PC-3 (cell line): ENCODE data around the gene CASQ2. TPM values are rescaled to one million over a fixed set of nuclear protein-coding genes. Genes with fewer than 3 reads are reported as not detected.

Experiments
- ATAC-seq: fragments of 200-7000 bp; cut with Tn5 transposase; 2 replicates; pipeline ENCODE4 v1.9.1; 2020; ENCODE audit warnings: mild to moderate bottlenecking, moderate library complexity
- BruUV-seq: library from RNA; stranded (reverse); fragments of 400-500 nt; replicated peaks from 2 replicates; lab custom pipeline; 2021; lab: Mats Ljungman, UMichigan
- CTCF ChIA-PET: fragments of 300-600 bp; sonication (Branson Sonifier 250); formaldehyde crosslinking; loops from one replicate; lab custom pipeline; 2022; ENCODE audit warnings: antibody characterized with exemption; lab: Charles Lee
- POLR2A ChIA-PET: fragments of 300-600 bp; sonication (Branson Sonifier 250); formaldehyde crosslinking; loops from one replicate; lab custom pipeline; 2022; ENCODE audit warnings: antibody characterized with exemption; ENCODE audit not compliant: unreplicated experiment; lab: Charles Lee
- DNase-seq: peaks from one replicate; pipeline ENCODE4 v3.0.0-alpha.2; 2015
- H2AFZ ChIP-seq: fragments of 300-600 bp; sonication (generic); 2 replicates; pipeline ENCODE4 v1.6.0; 2016; ENCODE audit warnings: antibody characterized with exemption, low read length
- H3F3A ChIP-seq: fragments of 300-600 bp; sonication (generic); one replicate; pipeline ENCODE4 v1.6.0; 2017; ENCODE audit warnings: antibody characterized with exemption, low read length, control low read depth, mild to moderate bottlenecking; ENCODE audit not compliant: unreplicated experiment
- H3K27ac ChIP-seq: fragments of 300-600 bp; sonication (generic); 2 replicates; pipeline ENCODE4 v1.5.1; 2016; ENCODE audit warnings: mild to moderate bottlenecking, low read length
- H3K27me3 ChIP-seq: fragments of 300-600 bp; sonication (generic); 2 replicates; pipeline ENCODE4 v1.6.1; 2016; ENCODE audit warnings: low read length, mixed read lengths
- H3K36me3 ChIP-seq: fragments of 300-600 bp; sonication (generic); 2 replicates; pipeline ENCODE4 v1.6.1; 2016; ENCODE audit warnings: low read depth, mixed run types, low read length, mixed read lengths
- H3K4me1 ChIP-seq: fragments of 300-600 bp; sonication (generic); 2 replicates; pipeline ENCODE4 v1.5.1; 2016; ENCODE audit warnings: low read length; ENCODE audit not compliant: insufficient read depth
- H3K4me2 ChIP-seq: fragments of 300-600 bp; sonication (generic); 2 replicates; pipeline ENCODE4 v1.6.0; 2016; ENCODE audit warnings: low read length
- H3K4me3 ChIP-seq: fragments of 300-600 bp; sonication (generic); 2 replicates; pipeline ENCODE4 v1.5.1; 2016; ENCODE audit warnings: mild to moderate bottlenecking, low read length, mixed read lengths
- H3K79me2 ChIP-seq: fragments of 300-600 bp; sonication (generic); 2 replicates; pipeline ENCODE4 v1.6.1; 2017; ENCODE audit warnings: low read length, mixed read lengths
- H3K9ac ChIP-seq: fragments of 300-600 bp; sonication (generic); 2 replicates; pipeline ENCODE4 v1.6.0; 2016; ENCODE audit warnings: mild to moderate bottlenecking, low read length
- H3K9me2 ChIP-seq: fragments of 300-600 bp; sonication (generic); replicated peaks from 2 replicates; pipeline ENCODE4 v1.6.1; 2016; ENCODE audit warnings: mixed run types, low read length, mixed read lengths
- H3K9me3 ChIP-seq: fragments of 300-600 bp; sonication (generic); 2 replicates; pipeline ENCODE4 v1.6.1; 2016; ENCODE audit warnings: low read length, mixed read lengths
- H4K20me1 ChIP-seq: fragments of 300-600 bp; sonication (generic); 2 replicates; pipeline ENCODE4 v1.6.1; 2016; ENCODE audit warnings: low read length, mixed read lengths
- EZH2 ChIP-seq: fragments of 300-600 bp; sonication (generic); IDR thresholded peaks from one replicate; pipeline ENCODE4 v1.6.1; 2017; ENCODE audit warnings: antibody characterized with exemption, mild to moderate bottlenecking, low read length; ENCODE audit not compliant: unreplicated experiment
- EZH2phosphoT487 ChIP-seq: fragments of 300-600 bp; sonication (generic); IDR thresholded peaks from 2 replicates; pipeline ENCODE4 v1.6.1; 2018; ENCODE audit warnings: mild to moderate bottlenecking, antibody characterized with exemption, low read length, borderline replicate concordance
- intact Hi-C: fragments of 100-400 bp; cut with micrococcal nuclease; formaldehyde crosslinking; loops from 2 replicates; pipeline ENCODE4 v1.9.0; 2023
- total RNA-seq: library from RNA; depleted of rRNA; stranded (reverse); fragments of >200 nt; gene quantifications from 2 replicates; pipeline ENCODE4 v1.2.3, GENCODE V29; 2014
- TF ChIP-seq, protein P1 (sequence below): fragments of 300-600 bp; sonication (generic); conservative IDR thresholded peaks from 2 replicates; pipeline ENCODE4 v1.5.1; 2017; ENCODE audit warnings: antibody characterized with exemption, low read depth, mild to moderate bottlenecking, low read length

The CASQ2 gene
- total RNA-seq, 1 experiment from 2014 or later, result not detected

GRCh38 chr1:115697619-115698018 lies 70.9 kb downstream of the CASQ2 start:
- BruUV-seq, result no TSS peak
- Histone ChIP-seq H3K9ac (no peak overlapping the region), H3K9me3 (no peaks in the 10 kb centered on the region), H3K4me1 (no peaks in the 10 kb centered on the region), H3K36me3 (no peaks in the 10 kb centered on the region; the same call in 1 of the 2 replicates), H2AFZ (no peak overlapping the region), H3K27ac (no peak overlapping the region), H3F3A (no peaks in the 10 kb centered on the region), H4K20me1 (no peaks in the 10 kb centered on the region), H3K4me2 (no peak overlapping the region), H3K79me2 (no peaks in the 10 kb centered on the region), H3K9me2 (no peaks in the 10 kb centered on the region), H3K4me3 (no peak overlapping the region), H3K27me3 (no peaks in the 10 kb centered on the region)
- TF ChIP-seq EZH2phosphoT487 (no peak), EZH2 (no peak)
- TF ChIP-seq, protein P1, sequence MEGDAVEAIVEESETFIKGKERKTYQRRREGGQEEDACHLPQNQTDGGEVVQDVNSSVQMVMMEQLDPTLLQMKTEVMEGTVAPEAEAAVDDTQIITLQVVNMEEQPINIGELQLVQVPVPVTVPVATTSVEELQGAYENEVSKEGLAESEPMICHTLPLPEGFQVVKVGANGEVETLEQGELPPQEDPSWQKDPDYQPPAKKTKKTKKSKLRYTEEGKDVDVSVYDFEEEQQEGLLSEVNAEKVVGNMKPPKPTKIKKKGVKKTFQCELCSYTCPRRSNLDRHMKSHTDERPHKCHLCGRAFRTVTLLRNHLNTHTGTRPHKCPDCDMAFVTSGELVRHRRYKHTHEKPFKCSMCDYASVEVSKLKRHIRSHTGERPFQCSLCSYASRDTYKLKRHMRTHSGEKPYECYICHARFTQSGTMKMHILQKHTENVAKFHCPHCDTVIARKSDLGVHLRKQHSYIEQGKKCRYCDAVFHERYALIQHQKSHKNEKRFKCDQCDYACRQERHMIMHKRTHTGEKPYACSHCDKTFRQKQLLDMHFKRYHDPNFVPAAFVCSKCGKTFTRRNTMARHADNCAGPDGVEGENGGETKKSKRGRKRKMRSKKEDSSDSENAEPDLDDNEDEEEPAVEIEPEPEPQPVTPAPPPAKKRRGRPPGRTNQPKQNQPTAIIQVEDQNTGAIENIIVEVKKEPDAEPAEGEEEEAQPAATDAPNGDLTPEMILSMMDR, result no peak
- CTCF ChIA-PET, result no interaction called here
- POLR2A ChIA-PET, result no interaction called here
- intact Hi-C loops, result no loop called here
- ATAC-seq, result no peak
- no peak for DNase-seq

DNA sequence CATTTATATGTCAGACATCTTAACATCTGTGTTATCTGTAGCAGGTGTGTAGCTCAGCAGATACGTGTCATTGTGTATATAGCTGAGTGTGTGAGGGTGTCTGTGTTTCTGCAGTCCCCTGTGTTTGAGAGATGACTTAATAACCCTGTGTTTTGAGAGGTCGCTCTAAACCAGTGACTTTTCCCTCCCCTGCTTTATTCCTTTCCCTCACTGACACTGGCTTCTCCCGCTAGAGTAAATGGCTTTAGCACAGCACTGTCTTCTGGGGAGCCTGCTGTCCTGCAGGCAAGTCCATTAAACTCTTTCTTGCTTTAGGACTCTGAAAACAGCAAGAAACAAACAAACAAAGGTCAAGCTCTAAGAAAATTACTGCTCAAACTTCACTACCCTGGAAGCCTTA lies 73.7 kb downstream of the CASQ2 start:
- no peaks in the 10 kb centered on the region for H3K9me2 ChIP-seq
- no TSS peak for BruUV-seq
- no peaks in the 10 kb centered on the region for H3F3A ChIP-seq
- H3K4me3 ChIP-seq, result no peak overlapping the region
- no peak overlapping the region for H3K4me2 ChIP-seq
- no peak overlapping the region for H2AFZ ChIP-seq
- H3K9ac ChIP-seq, result no peak overlapping the region
- no peaks in the 10 kb centered on the region for H4K20me1 ChIP-seq
- POLR2A ChIA-PET, result no interaction called here
- TF ChIP-seq EZH2 (no peak), EZH2phosphoT487 (no peak)
- TF ChIP-seq, protein P1, result no peak
- intact Hi-C loops, result no loop called here
- no peak overlapping the region for H3K27ac ChIP-seq
- DNase-seq (no peak), ATAC-seq (no peak)
- CTCF ChIA-PET, result no interaction called here
- H3K79me2 ChIP-seq, result no peaks in the 10 kb centered on the region
- no peaks in the 10 kb centered on the region for H3K9me3 ChIP-seq
- H3K4me1 ChIP-seq, result no peaks in the 10 kb centered on the region
- no peaks in the 10 kb centered on the region for H3K27me3 ChIP-seq
- H3K36me3 ChIP-seq, result peaks cover 8% of the 10 kb centered on the region

DNA sequence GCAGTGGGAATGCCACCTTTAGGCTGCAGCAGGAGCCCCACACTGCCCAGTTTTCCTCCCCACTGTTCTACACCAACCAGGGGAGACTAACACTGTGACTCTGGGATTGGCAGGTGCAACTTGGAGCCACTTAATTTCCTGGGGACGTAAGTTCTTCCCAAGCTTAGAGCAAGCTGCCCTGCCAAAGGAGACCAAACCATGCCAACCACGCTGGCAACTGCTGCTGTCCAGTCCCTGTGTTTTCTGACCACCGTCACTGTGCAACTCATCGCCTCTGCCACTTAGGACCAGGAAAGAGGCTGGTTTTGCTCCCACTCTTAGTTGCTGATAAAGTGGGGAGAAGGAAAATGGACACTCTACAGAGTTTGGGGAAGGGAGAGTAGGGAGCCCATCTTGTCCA lies 76.3 kb downstream of the CASQ2 start:
- Histone ChIP-seq H3K4me2 (no peak overlapping the region), H3K27ac (no peak overlapping the region), H3K4me1 (no peaks in the 10 kb centered on the region), H3K9me2 (no peaks in the 10 kb centered on the region), H2AFZ (no peak overlapping the region), H4K20me1 (no peaks in the 10 kb centered on the region), H3F3A (no peaks in the 10 kb centered on the region), H3K9me3 (no peaks in the 10 kb centered on the region), H3K9ac (no peak overlapping the region), H3K36me3 (peaks cover 8% of the 10 kb centered on the region), H3K4me3 (no peak overlapping the region), H3K27me3 (no peaks in the 10 kb centered on the region), H3K79me2 (no peaks in the 10 kb centered on the region)
- no peak for DNase-seq
- POLR2A ChIA-PET, result no interaction called here
- CTCF ChIA-PET, result no interaction called here
- intact Hi-C loops, result no loop called here
- TF ChIP-seq, protein P1, result no peak
- no peak for TF ChIP-seq EZH2
- TF ChIP-seq EZH2phosphoT487, result no peak
- BruUV-seq, result no TSS peak
- no peak for ATAC-seq
